ENCODE measurements around the gene GNGT2.

GNGT2 gene

DNA sequence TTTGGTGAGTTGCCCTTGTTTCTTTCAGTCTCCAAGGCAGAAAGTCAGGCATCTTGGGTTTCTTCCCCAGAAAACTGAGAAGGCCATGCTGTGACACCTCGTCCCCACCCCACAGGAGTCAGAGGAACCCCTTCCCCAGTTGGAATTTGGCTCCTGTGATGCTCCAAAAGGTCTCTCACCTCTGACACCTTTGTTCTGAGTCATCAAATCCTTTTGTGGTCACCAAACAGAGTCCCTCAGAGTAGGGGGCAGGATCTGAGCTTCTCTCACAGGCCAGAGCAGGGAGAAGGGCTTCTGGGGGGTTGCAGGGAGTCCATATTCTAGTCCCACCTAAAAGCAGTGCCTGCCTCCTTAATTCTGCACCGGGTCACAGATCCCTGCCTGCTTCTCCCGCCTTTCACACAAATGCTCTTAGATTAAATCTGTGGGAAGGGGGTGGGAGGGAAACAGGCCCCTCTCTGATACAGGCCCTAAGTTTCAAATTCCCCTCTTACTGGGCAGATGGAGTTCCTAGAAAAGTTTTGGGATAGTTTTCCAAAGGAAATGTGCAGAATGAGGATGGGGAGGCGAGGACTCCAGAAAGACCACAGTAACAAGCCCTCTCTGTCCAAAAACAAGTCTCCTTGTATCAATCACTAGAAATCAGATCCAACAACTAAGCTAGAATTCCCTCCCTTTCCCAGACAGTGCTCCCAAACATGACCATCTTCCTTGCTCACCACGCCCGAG, 18.9 kb upstream of the GNGT2 start:
- DNase-seq, result no peak

- DNase-seq, result peak; percentile 93
These were observed 17.3 kb upstream of the GNGT2 start for GRCh38 chr17:49227436-49228261.

DNA sequence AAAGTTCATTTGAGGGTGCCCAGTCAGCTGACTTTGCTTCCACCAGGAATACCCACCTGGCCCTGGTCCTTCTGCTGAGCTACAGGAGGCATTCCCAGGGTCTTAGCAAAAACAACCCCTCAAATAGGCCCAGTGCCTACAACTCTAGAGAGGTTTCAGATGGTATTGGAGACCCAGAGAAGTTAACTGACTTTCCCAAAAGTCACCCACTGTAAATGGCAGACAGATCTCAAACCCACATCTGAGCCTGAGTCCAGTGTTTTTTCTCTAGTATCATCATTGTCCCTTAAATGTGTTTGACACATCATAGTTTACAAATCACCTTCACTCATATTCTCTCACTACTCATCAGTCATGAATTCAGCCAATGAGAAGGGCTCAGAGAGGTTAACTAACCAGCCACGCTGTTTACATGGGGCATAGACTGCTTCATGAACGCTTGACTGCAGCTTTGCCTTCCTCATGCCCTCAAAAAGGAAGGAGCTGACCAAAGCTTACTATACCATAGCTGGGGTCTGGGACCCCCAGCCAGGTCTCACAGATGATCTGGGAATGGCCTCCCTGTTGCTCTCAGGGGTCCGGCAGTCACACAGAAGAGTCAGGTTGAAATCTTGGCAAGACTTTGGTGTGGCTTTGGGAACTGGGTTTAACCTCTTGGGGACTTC, 16.5 kb upstream of the GNGT2 start:
- DNase-seq, result no peak

- DNase-seq, result no peak
These were observed 15.3 kb upstream of the GNGT2 start for GRCh38 chr17:49225554-49226236.

DNA sequence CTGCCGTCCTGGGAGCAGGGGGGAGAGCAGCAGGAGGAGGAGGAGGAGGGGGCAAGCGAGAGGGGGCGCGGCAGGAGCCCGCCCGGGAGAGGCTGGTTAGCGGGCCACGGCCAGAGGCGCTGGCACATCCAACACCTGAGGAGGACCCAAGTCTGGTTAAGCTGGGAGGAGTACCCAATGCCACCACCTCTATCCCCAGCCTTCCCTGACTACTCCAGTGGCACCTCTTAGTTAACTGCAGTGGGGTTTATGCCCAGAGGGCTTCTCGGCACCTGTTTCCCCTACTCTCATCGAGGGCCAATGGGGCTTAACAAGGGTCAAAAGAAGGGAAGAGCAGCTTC, 14.6 kb upstream of the GNGT2 start:
- no peak for DNase-seq

GRCh38 chr17:49224198-49224996, 14.0 kb upstream of the GNGT2 start:
- DNase-seq, result peak; percentile 77

GRCh38 chr17:49223517-49224197, 13.3 kb upstream of the GNGT2 start:
- DNase-seq, result peak; percentile 87

DNA sequence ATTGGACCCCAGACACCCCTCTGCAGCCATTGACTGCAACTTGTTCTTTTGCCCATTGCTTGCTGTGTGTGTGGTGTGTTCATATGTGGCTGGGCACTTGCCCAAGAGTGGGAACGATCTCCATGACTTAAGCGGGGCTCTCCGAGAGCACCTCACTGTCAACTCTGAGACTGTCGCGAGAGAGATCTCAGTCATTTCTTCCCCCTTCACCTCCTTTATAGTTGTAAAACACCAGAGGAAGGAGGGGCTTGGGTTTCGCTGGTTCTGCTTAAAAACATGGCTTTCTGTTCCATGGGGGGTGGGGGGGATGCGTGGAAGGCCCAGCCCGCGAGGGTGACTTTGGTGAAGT, 12.8 kb upstream of the GNGT2 start:
- DNase-seq, result no peak

DNA sequence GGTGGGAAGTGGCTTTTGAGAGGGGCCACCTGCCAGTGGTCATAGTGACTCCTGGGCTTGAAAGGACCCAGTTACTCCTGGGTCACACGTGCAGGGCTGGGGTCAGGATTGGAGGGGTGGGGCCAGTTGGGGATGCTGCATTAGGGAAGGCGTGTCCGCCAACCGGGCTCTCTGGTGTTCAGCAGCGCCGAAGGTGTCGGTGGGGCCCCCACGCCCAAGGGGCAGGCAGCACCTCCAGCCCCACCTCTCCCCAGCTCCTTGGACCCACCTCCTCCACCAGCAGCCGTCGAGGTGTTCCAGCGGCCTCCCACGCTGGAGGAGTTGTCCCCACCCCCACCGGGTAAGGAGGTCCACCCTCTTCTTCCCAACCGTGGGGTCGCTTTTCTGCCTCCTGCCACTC, 9.6 kb upstream of the GNGT2 start:
- DNase-seq, result no peak

GRCh38 chr17:49218941-49219913, 8.9 kb upstream of the GNGT2 start:
- DNase-seq, result no peak

DNA sequence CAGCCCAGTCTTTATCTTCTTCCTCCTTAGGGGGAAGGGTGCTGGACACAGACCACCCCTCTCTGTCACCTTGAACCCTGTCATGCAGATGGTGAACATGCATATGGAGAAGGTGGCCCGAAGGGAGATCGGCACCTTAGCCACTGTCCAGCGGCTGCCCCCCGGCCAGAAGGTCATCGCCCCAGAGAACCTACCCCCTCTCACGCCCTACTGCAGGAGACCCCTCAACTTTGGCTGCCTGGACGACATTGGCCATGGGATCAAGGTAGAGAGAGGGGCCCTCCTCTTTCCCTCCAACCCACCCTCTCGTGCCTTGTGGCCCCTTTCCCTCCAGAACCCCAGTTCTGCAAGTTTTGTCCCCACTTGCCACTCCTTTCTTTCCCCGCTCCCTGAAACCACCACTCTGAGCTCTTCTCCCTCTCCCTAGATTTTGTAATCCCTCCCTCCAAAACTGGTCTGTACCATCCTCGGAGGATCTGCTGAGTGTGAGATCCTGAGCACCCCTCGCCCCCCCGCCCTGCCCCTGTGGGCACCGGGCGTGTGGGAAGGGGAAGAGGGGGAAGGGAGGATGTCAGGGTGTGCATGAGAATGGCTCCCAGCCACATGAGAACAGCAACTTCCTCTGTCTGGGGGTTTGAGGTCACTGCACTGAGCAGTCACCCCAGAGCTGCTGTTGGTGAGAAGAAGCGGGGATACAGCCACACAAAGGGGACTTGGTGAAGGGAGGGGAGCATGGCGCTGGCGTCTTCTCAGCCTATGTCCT, 7.5 kb upstream of the GNGT2 start:
- no peak for DNase-seq

- no peak for DNase-seq
These were observed 6.7 kb upstream of the GNGT2 start for GRCh38 chr17:49216953-49217650.

DNA sequence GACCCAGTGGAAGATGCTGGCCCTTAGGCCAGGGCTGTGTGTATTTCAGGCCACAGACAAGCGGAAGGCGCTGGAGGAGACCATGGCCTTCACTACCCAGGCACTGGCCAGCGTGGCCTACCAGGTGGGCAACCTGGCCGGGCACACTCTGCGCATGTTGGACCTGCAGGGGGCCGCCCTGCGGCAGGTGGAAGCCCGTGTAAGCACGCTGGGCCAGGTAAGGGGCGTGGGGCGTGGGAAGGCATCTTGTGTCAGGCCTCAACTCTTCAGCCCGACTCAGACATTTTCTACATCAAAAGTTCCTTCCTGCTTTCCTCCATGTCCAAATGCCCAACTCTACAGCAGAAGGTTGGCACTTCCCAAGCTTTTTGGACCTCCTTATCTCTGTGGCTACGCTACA, 6.1 kb upstream of the GNGT2 start:
- no peak for DNase-seq

GRCh38 chr17:49214676-49215360, 4.4 kb upstream of the GNGT2 start:
- no peak for DNase-seq

GRCh38 chr17:49213847-49214246, 3.5 kb upstream of the GNGT2 start:
- no peak for DNase-seq

- no peak for DNase-seq
These were observed 3.0 kb upstream of the GNGT2 start for GRCh38 chr17:49213399-49213798.

GRCh38 chr17:49209061-49209571, 1.3 kb downstream of the GNGT2 start:
- no peak for DNase-seq

DNA sequence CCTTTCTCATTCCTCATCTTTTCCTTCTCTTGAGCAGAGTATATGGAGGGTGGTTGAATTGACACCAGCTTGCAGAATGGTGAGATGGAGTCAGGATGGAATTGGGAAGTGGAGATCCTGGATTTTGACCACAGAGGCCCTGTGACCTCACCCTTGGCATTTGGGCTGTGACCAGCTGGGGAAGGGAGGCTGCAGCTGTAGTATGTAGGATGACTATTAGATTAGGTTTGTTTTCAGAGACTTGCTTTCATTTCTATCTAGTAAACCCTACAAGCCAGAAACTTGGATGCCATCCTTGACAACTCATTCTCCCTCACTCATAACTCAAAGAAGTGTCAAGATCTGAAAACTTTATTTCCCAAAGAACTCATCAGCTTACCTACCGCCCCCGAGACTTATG, 5.9 kb downstream of the GNGT2 start:
- DNase-seq, result no peak

Measured in islet precursor cell (in vitro differentiated cells).